H1 (cell line): ENCODE data around the gene PROX2. TPM values are rescaled to one million over a fixed set of nuclear protein-coding genes. Genes with fewer than 3 reads are reported as not detected.

Experiments used
- CTCF ChIA-PET: fragments of 300-600 bp; sonication (Branson Sonifier 250); formaldehyde crosslinking; loops from one replicate; lab custom pipeline; 2021; ENCODE audit not compliant: partially characterized antibody; lab: Charles Lee
- POLR2A ChIA-PET: fragments of 300-600 bp; sonication (Branson Sonifier 250); formaldehyde crosslinking; loops from one replicate; lab custom pipeline; 2021; ENCODE audit warnings: inconsistent platforms; ENCODE audit not compliant: partially characterized antibody; lab: Charles Lee
- DNase-seq, 2 experiments: peaks; one replicate each; pipeline versions ENCODE4 v3.0.0 to v3.0.0-alpha.2; 2010 to 2022; ENCODE audit warnings: low spot score in 2 of 2, low read depth in 1 of 2, mixed read lengths in 1 of 2
- FAIRE-seq: peaks from 2 replicates; lab custom pipeline; 2011; peaks lifted over from hg19 to GRCh38; lab: Jason Lieb, UNC
- H2AFZ ChIP-seq: 2 replicates; pipeline ENCODE4 v1.8.1; 2012; ENCODE audit warnings: low read length, inconsistent platforms
- H2AK5ac ChIP-seq: 2 replicates; pipeline ENCODE4 v1.6.1; 2013; ENCODE audit warnings: low read depth, low read length
- H2BK120ac ChIP-seq: replicated peaks from 2 replicates; pipeline ENCODE3; 2013; ENCODE audit warnings: low read depth, low read length, inconsistent platforms
- H2BK12ac ChIP-seq: 2 replicates; pipeline ENCODE4 v1.6.1; 2013; ENCODE audit warnings: low read depth, low read length
- H2BK15ac ChIP-seq: 2 replicates; pipeline ENCODE4 v1.6.1; 2013; ENCODE audit warnings: low read length
- H2BK20ac ChIP-seq: 2 replicates; pipeline ENCODE4 v1.6.1; 2013; ENCODE audit warnings: low read length
- H2BK5ac ChIP-seq: 2 replicates; pipeline ENCODE4 v1.6.1; 2013; ENCODE audit warnings: low read depth, low read length
- H3K14ac ChIP-seq: 2 replicates; pipeline ENCODE4 v1.6.1; 2013; ENCODE audit warnings: inconsistent platforms; ENCODE audit not compliant: insufficient read length
- H3K18ac ChIP-seq: 2 replicates; pipeline ENCODE4 v1.6.1; 2013; ENCODE audit warnings: low read length; ENCODE audit errors: extremely low read depth
- H3K23ac ChIP-seq: 2 replicates; pipeline ENCODE4 v1.6.1; 2013; ENCODE audit warnings: inconsistent platforms; ENCODE audit not compliant: insufficient read length
- H3K23me2 ChIP-seq: 2 replicates; pipeline ENCODE4 v1.6.1; 2013; ENCODE audit warnings: low read depth, low read length
- H3K27ac ChIP-seq: 2 replicates; pipeline ENCODE4 v1.6.1; 2011; ENCODE audit warnings: low read depth, low read length, inconsistent platforms
- H3K27me3 ChIP-seq, 4 experiments: replicated peaks in 1 of 4; 1 replicate in 1 of 4; 2 replicates in 3 of 4; pipeline versions ENCODE4 v1.6.1 to v1.8.1; 2011 to 2013; ENCODE audit warnings: low read length in 3 of 4, mild to moderate bottlenecking in 3 of 4, inconsistent platforms in 2 of 4, mixed read lengths in 2 of 4, moderate library complexity in 1 of 4; ENCODE audit not compliant: control insufficient read depth in 3 of 4, insufficient read depth in 3 of 4; ENCODE audit errors: extremely low read depth in 1 of 4
- H3K36me3 ChIP-seq, 4 experiments: 2 replicates each; pipeline versions ENCODE4 v1.6.1 to v1.8.1; 2011 to 2013; ENCODE audit warnings: mild to moderate bottlenecking in 4 of 4, low read length in 3 of 4, moderate library complexity in 2 of 4, control low read depth in 1 of 4, inconsistent platforms in 1 of 4; ENCODE audit not compliant: insufficient read depth in 4 of 4, control insufficient read depth in 2 of 4
- H3K4ac ChIP-seq: replicated peaks from 2 replicates; pipeline ENCODE3; 2013; ENCODE audit warnings: low read length, low read depth, mixed read lengths, inconsistent platforms; ENCODE audit not compliant: insufficient read length
- H3K4me1 ChIP-seq, 4 experiments: replicated peaks in 1 of 4; 1 replicate in 1 of 4; 2 replicates in 3 of 4; pipeline versions ENCODE4 v1.6.1 to v1.8.1; 2011 to 2013; ENCODE audit warnings: low read length in 3 of 4, inconsistent platforms in 2 of 4, mixed read lengths in 1 of 4; ENCODE audit not compliant: insufficient read depth in 4 of 4, control insufficient read depth in 3 of 4
- H3K4me2 ChIP-seq, 2 experiments: 2 replicates each; pipeline versions ENCODE4 v1.6.1 to v1.8.1; 2011 to 2013; ENCODE audit warnings: low read depth in 2 of 2, low read length in 2 of 2, control low read depth in 1 of 2, inconsistent platforms in 1 of 2, mild to moderate bottlenecking in 1 of 2; ENCODE audit not compliant: insufficient read depth in 1 of 2
- H3K4me3 ChIP-seq, 4 experiments: fragments of 200-600, 300-600 bp in 1 of 4; sonication (generic), shearing (Covaris generic), sonication (Bioruptor Twin) in 1 of 4; 2 replicates each; pipeline versions ENCODE4 v1.5.1 to v1.8.1; 2011 to 2016; ENCODE audit warnings: low read length in 4 of 4, low read depth in 3 of 4, control low read depth in 2 of 4, inconsistent platforms in 2 of 4, mild to moderate bottlenecking in 2 of 4, mixed read lengths in 1 of 4, moderate library complexity in 1 of 4; ENCODE audit not compliant: insufficient read depth in 2 of 4; ENCODE audit errors: extremely low read depth in 1 of 4
- H3K56ac ChIP-seq: replicated peaks from 2 replicates; pipeline ENCODE3; 2013; ENCODE audit warnings: low read depth, mild to moderate bottlenecking, mixed read lengths, low read length, inconsistent platforms; ENCODE audit not compliant: insufficient read length
- H3K79me1 ChIP-seq: 2 replicates; pipeline ENCODE4 v1.6.1; 2013; ENCODE audit warnings: low read depth, low read length, control low read depth
- H3K79me2 ChIP-seq, 2 experiments: 2 replicates each; pipeline versions ENCODE4 v1.6.1 to v1.8.1; 2012 to 2013; ENCODE audit warnings: low read length in 2 of 2, mild to moderate bottlenecking in 2 of 2, inconsistent platforms in 1 of 2; ENCODE audit not compliant: insufficient read depth in 2 of 2, control insufficient read depth in 1 of 2
- H3K9ac ChIP-seq, 4 experiments: replicated peaks in 1 of 4; 1 replicate in 1 of 4; 2 replicates in 3 of 4; pipeline versions ENCODE4 v1.6.1 to v1.8.1; 2011 to 2013; ENCODE audit warnings: low read depth in 3 of 4, low read length in 3 of 4, control low read depth in 2 of 4, mild to moderate bottlenecking in 2 of 4, moderate library complexity in 2 of 4, inconsistent platforms in 1 of 4; ENCODE audit errors: extremely low read depth in 1 of 4
- H3K9me3 ChIP-seq, 2 experiments: 2 replicates each; pipeline versions ENCODE4 v1.6.1 to v1.8.1; 2012 to 2013; ENCODE audit warnings: mild to moderate bottlenecking in 2 of 2, moderate library complexity in 2 of 2, control low read depth in 1 of 2, inconsistent platforms in 1 of 2, low read depth in 1 of 2, low read length in 1 of 2, mixed read lengths in 1 of 2; ENCODE audit not compliant: insufficient read depth in 2 of 2
- H4K20me1 ChIP-seq, 2 experiments: replicated peaks in 1 of 2; 2 replicates each; pipeline versions ENCODE3 to v1.8.1; 2011 to 2013; ENCODE audit warnings: inconsistent platforms in 2 of 2, low read length in 2 of 2, mild to moderate bottlenecking in 1 of 2; ENCODE audit not compliant: insufficient read depth in 2 of 2, control insufficient read depth in 1 of 2
- H4K5ac ChIP-seq: 2 replicates; pipeline ENCODE4 v1.6.1; 2013; ENCODE audit warnings: low read length, low read depth, mixed read lengths, inconsistent platforms; ENCODE audit not compliant: insufficient read length
- H4K8ac ChIP-seq: 2 replicates; pipeline ENCODE4 v1.8.0; 2013; ENCODE audit warnings: mild to moderate bottlenecking, moderate library complexity, low read length, inconsistent platforms; ENCODE audit not compliant: insufficient read depth; ENCODE audit errors: extremely low read depth
- H4K91ac ChIP-seq: replicated peaks from 2 replicates; pipeline ENCODE3; 2013; ENCODE audit warnings: low read length, mixed read lengths, inconsistent platforms; ENCODE audit not compliant: insufficient read length
- CBX5 ChIP-seq: fragments of 300-800, 300-1000 bp; sonication (generic); IDR thresholded peaks from 2 replicates; pipeline ENCODE4 v1.7.1; 2016; ENCODE audit warnings: antibody characterized with exemption, low read length, low read depth
- GABPA ChIP-seq: IDR thresholded peaks from 2 replicates; pipeline ENCODE4 v1.6.1; 2011; ENCODE audit warnings: mild to moderate bottlenecking, low read length, moderate library complexity, borderline replicate concordance; ENCODE audit not compliant: insufficient read depth
- HDAC2 ChIP-seq, 2 experiments: fragments of 300-600 bp in 1 of 2; sonication (generic) in 1 of 2; IDR thresholded peaks; 2 replicates each; pipeline ENCODE4 v1.6.1; 2011 to 2012; ENCODE audit warnings: low read depth in 2 of 2, low read length in 2 of 2, mild to moderate bottlenecking in 2 of 2, moderate library complexity in 2 of 2, borderline replicate concordance in 1 of 2, inconsistent platforms in 1 of 2
- NRF1 ChIP-seq: IDR thresholded peaks from 2 replicates; pipeline ENCODE4 v1.6.1; 2011; ENCODE audit warnings: mild to moderate bottlenecking, low read depth, low read length, improper control_type of control experiment
- POU5F1 ChIP-seq: IDR thresholded peaks from 2 replicates; pipeline ENCODE4 v1.6.1; 2011; ENCODE audit warnings: low read depth, mild to moderate bottlenecking, low read length, moderate library complexity
- RAD21 ChIP-seq, 2 experiments: IDR thresholded peaks in 1 of 2; conservative IDR thresholded peaks in 1 of 2; 2 replicates each; pipeline ENCODE4 v1.6.1; 2011; ENCODE audit warnings: low read depth in 2 of 2, low read length in 2 of 2, improper control_type of control experiment in 1 of 2, inconsistent platforms in 1 of 2, mild to moderate bottlenecking in 1 of 2, moderate library complexity in 1 of 2
- RFX5 ChIP-seq: IDR thresholded peaks from 2 replicates; pipeline ENCODE4 v1.6.1; 2011; ENCODE audit warnings: low read depth, low read length, improper control_type of control experiment, borderline replicate concordance
- RNF2 ChIP-seq: fragments of 200-900, 300-1000 bp; sonication (generic); IDR thresholded peaks from 2 replicates; pipeline ENCODE4 v1.7.1; 2016; ENCODE audit warnings: borderline replicate concordance, low read depth, mild to moderate bottlenecking, antibody characterized with exemption, low read length; ENCODE audit not compliant: poor library complexity, severe bottlenecking; ENCODE audit errors: missing control alignments
- SP4 ChIP-seq: IDR thresholded peaks from 2 replicates; pipeline ENCODE4 v1.6.1; 2012; ENCODE audit warnings: low read length, inconsistent platforms
- SRF ChIP-seq: IDR thresholded peaks from 2 replicates; pipeline ENCODE4 v1.6.1; 2011; ENCODE audit warnings: mild to moderate bottlenecking, low read depth, low read length, moderate library complexity
- SUZ12 ChIP-seq: fragments of 200-600 bp; sonication (generic); IDR thresholded peaks from 2 replicates; pipeline ENCODE4 v1.6.1; 2012; ENCODE audit warnings: mild to moderate bottlenecking, inconsistent platforms, low read length, moderate library complexity, mixed read lengths
- TBP ChIP-seq: IDR thresholded peaks from 2 replicates; pipeline ENCODE4 v1.6.1; 2011; ENCODE audit warnings: low read depth, low read length, improper control_type of control experiment
- TEAD4 ChIP-seq: IDR thresholded peaks from 2 replicates; pipeline ENCODE4 v1.6.1; 2012; ENCODE audit warnings: low read depth, low read length, inconsistent platforms, mixed read lengths
- WGBS, 2 experiments: shearing (Covaris generic) in 1 of 2; methylation state at CpG; one replicate each; pipeline versions ENCODE4 v1.1.6 to v1.1.7; 2013 to 2015; ENCODE audit warnings: low lambda C conversion rate in 2 of 2, mixed read lengths in 2 of 2, inconsistent platforms in 1 of 2, low coverage in 1 of 2, missing lambda C conversion rate in 1 of 2; ENCODE audit not compliant: insufficient replicate concordance in 2 of 2, insufficient coverage in 1 of 2, insufficient read length in 1 of 2; ENCODE audit errors: extremely low coverage in 1 of 2, missing lambda C conversion rate in 1 of 2; 5-methylcytosine and 5-hydroxymethylcytosine counted together
- polyA plus RNA-seq, 7 experiments: library from polyadenylated mRNA; depleted of rRNA in 3 of 7; stranded (reverse) in 5 of 7; unstranded in 2 of 7; fragments of >200 nt in 5 of 7; fragments of 200-250 nt in 2 of 7; gene quantifications; 1 replicate in 5 of 7; 2 replicates in 1 of 7; 4 replicates in 1 of 7; pipeline versions ENCODE4 v1.2.1 to v1.2.3, GENCODE V29; 2011 to 2013; ENCODE audit warnings: missing spikeins in 2 of 7, mixed read lengths in 2 of 7
- total RNA-seq: library from RNA; stranded (reverse); fragmentation: NEBNext Ultra II Directional; extraction: Animal tissue kit (Norgen Biotek cat#: 25700); gene quantifications from 2 replicates; pipeline ENCODE4 v1.2.1, GENCODE V29; 2021

Gene PROX2
- total and polyA plus RNA-seq, 2 of the 8 experiments (the other 6 are each of a cell fraction or from before 2014, with no cell fraction given), result 0.03 TPM; not detected in 1

GRCh38 chr14:74908861-74909341, 33.0 kb upstream of the PROX2 start:
- no peaks in the 10 kb centered on the region for H3K27me3 ChIP-seq
- H2AK5ac ChIP-seq, result no peak overlapping the region
- no peak overlapping the region for H3K23ac ChIP-seq
- no peak overlapping the region for H3K4ac ChIP-seq
- H3K27ac ChIP-seq, result no peak overlapping the region
- ChIA-PET CTCF (interaction anchor here (1.0 to 24.8 kb wide), 10 partner anchors 9 to 178 kb away, joined by 3 to 509 read pairs (median 38); partner anchors contain the start of genes PROX2 and RPS6KL1), POLR2A (interaction anchor here (1.0 to 6.8 kb wide), 12 partner anchors 8 to 561 kb away, joined by 3 to 80 read pairs (median 5); partner anchors contain the start of genes RPS6KL1, VRTN and ZC2HC1C)
- DNase-seq, result no peak
- no peak overlapping the region for H3K9ac ChIP-seq
- no peaks in the 10 kb centered on the region; a peak in 1 of 7 replicates for H3K4me1 ChIP-seq
- no peak overlapping the region for H3K18ac ChIP-seq
- no peaks in the 10 kb centered on the region for H3K23me2 ChIP-seq
- H3K9me3 ChIP-seq, result no peaks in the 10 kb centered on the region
- no peak for TF ChIP-seq SRF
- no peak for TF ChIP-seq SP4
- no peak for TF ChIP-seq HDAC2 (IDR thresholded peaks at IDR 0.05; ENCODE audit: borderline replicate concordance in 1 of 2, low read depth in 2 of 2, low read length in 2 of 2)
- TF ChIP-seq TEAD4, result no peak
- no peak for TF ChIP-seq RNF2
- no peak for TF ChIP-seq POU5F1
- TF ChIP-seq NRF1, result no peak
- no peak for TF ChIP-seq TBP
- no peak for TF ChIP-seq RFX5
- no peak for TF ChIP-seq SUZ12
- TF ChIP-seq GABPA, result no peak
- TF ChIP-seq RAD21 (IDR thresholded peaks at IDR 0.05 in 1 of 2, conservative IDR thresholded peaks at IDR 0.05 in 1 of 2; ENCODE audit: low read depth in 2 of 2, low read length in 2 of 2), result no peak
- TF ChIP-seq CBX5, result no peak
- H3K4me3 ChIP-seq, result no peak overlapping the region
- H2BK120ac ChIP-seq, result no peak overlapping the region
- H4K20me1 ChIP-seq, result peaks cover 2 to 8% of the 10 kb centered on the region in 2 experiments
- peaks cover 0 to 6% (median under 1%) of the 10 kb centered on the region in 4 experiments; a peak in 5 of 8 replicates for H3K36me3 ChIP-seq
- H3K4me2 ChIP-seq, result no peak overlapping the region
- no peak overlapping the region for H3K14ac ChIP-seq
- H3K79me2 ChIP-seq, result no peaks in the 10 kb centered on the region
- H4K91ac ChIP-seq, result no peak overlapping the region
- no peak overlapping the region for H3K56ac ChIP-seq
- H2BK15ac ChIP-seq, result no peak overlapping the region
- H3K79me1 ChIP-seq, result no peaks in the 10 kb centered on the region
- H2BK5ac ChIP-seq, result no peak overlapping the region
- no peak overlapping the region; the same call in 1 of the 2 replicates for H4K8ac ChIP-seq
- FAIRE-seq, result no peak
- 93% methylated on average over 9 of the region's 9 CpGs; no CpG with 5 or more reads in 1 of the 2 experiments for WGBS, 2 experiments
- H2AFZ ChIP-seq, result no peak overlapping the region
- H4K5ac ChIP-seq, result no peak overlapping the region
- H2BK20ac ChIP-seq, result no peak overlapping the region
- no peak overlapping the region for H2BK12ac ChIP-seq
